NCI-H1105 (cell line): ENCODE data around the gene TXNDC15.

Experiments
- DNase-seq: peaks from one replicate; lab custom pipeline; 2025; lab: John Stamatoyannopoulos, UW

TXNDC15 gene

GRCh38 chr5:134920848-134921575 is 46.8 kb downstream of the TXNDC15 start:
- DNase-seq = no peak

DNA sequence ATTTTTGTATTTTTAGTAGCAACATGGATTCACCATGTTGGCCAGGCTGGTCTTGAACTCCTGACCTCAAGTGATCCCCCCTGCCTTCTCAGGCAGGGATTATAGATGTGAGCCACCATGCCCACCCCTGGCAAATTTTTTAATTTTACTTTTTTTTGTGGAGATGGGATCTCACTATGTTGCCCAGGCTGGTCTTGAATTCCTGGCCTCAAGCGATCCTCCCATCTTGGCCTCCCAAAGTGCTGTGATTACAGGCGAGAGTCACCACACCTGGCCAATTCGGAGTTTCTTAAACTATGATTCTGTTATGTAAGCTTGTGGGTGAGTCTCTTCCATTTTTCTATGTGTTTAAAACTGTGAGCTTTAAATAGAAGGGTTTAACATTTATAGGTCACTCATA is 58.3 kb downstream of the TXNDC15 start:
- no peak for DNase-seq

DNA sequence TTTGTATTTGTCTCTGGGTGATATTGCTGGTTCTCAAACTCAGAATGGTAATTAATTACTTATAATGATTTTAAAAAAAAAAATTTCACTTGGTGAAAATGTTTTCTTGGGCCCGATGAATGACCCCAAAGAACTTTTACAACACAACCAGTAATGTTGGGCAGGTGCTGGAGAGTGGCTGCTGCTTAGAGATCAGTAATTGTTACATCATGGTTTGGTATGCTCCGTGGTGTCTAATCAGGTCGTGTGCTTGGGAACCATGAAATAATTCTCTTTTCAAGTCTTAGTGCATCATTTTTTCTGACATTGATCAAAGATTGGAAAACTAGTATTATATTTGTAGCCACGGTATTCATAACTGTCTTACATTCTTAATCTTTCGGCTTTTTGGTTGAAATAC is 60.0 kb downstream of the TXNDC15 start:
- DNase-seq = no peak

DNA sequence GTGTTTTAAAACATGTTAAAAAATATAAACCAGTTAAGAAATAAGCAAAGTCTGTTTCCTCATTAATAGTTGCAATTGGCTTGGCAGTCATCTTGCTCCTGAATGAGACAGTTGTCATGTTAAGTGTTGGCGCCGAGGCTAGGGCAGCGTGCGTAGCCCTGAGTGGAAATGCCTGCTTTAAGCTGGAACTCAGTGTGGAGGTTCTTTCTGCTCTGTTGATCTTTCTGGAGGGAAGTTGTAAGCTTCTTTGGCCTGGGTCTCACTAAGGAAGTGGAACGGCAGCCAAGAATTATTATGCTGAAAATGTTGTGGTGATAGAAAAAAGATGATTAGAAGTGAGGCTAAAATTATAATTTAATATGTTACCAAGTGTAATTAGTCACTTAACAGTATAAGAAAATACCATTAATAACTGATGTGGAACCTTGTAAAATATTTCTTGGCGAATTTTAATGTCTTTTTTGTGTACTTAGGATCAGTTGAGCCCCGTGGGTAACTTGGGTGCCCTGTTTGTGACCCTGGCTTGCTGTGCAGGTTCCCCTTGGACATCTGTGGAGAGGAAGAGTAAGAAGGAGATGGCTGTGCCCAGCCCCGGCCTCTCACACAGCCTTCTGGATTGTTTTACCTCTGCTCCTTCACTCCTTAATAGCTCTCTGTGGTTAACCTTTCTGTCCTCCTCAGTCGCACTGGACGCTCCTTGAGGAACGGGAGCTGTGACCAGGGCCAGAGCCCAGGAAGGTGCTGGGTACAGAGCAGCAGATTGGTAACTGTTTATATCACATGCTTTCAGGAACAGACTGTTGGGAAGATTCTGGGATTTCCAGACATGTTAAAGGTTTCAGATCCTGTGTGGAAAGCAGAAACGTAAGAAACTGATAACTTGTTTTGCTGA is 61.8 kb downstream of the TXNDC15 start:
- no peak for DNase-seq

DNA sequence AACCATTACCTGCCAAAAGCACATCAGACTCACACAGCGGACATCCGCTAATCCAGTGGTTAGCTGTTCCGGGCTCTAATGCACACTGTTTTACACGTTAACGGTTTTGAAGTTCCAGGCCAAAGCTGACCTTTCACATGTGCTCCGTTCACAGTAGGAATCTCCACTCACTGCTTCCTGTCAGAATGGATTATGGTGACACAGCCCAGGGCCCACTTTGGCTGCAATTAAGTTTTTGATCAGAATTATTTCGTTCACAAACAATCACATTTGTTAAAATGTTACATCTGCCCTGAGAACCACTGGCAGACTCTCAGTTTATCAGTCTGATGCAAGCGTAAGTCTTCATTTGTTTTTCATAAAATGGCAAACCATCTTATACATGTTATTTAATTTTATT is 63.4 kb downstream of the TXNDC15 start:
- no peak for DNase-seq

GRCh38 chr5:134938030-134938429 is 63.9 kb downstream of the TXNDC15 start:
- no peak for DNase-seq

- DNase-seq = no peak
Observed at GRCh38 chr5:134939500-134939899, 65.3 kb downstream of the TXNDC15 start.

- DNase-seq = no peak
Observed at GRCh38 chr5:134943547-134943946, 69.4 kb downstream of the TXNDC15 start.

GRCh38 chr5:134944630-134945029 is 70.5 kb downstream of the TXNDC15 start:
- no peak for DNase-seq

DNA sequence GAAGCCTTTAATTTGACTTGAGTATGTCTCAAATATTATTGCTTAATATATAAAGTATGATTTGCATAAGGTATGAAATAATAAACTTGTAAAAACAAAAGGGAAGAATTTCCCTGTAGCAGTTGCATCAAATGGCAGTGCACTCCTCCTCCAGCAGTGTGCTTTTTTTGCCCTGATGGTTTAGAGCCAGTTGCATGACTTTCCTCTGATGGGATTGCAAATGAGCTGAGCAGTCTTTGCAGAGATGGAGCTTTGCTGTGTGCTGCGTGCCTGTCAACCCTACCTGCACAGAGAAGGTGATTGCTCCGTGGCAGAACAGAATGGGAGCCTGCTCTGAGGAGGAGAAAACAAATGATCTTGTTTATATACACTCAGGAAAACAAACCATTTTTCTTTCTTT is 70.9 kb downstream of the TXNDC15 start:
- no peak for DNase-seq

GRCh38 chr5:134948911-134949310 is 74.7 kb downstream of the TXNDC15 start:
- no peak for DNase-seq

DNA sequence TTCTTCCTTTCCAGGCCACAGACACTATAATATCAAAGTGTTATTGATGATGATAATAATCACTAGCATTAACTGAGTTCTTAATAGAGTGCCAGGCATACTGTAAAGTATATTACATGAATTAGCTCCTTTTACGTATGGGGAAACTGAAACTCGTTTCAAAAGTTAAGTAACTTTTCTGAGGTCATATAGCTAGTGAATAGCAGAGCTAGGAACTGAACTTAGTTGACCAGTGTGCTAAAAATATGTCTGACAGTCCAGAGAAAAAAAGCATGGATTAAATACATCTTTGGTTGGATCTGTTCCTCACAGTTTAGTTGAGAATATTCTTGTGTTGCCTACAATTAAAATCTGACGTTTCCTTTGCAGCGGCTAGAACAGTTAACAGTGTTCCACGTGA is 75.1 kb downstream of the TXNDC15 start:
- no peak for DNase-seq
